Epithelial cell of proximal tubule (primary cell): ENCODE measurements around the gene SPRR2A. TPM values are rescaled to one million over a fixed set of nuclear protein-coding genes. Genes with fewer than 3 reads are reported as not detected.

Source experiments
- DNase-seq: peaks from one replicate; pipeline ENCODE4 v3.0.0-alpha.2; 2011; ENCODE audit warnings: low read depth
- H3K4me3 ChIP-seq: 2 replicates; pipeline ENCODE4 v1.5.1; 2011; ENCODE audit warnings: low read depth, mild to moderate bottlenecking, low read length
- CTCF ChIP-seq: conservative IDR thresholded peaks from 2 replicates; pipeline ENCODE4 v1.5.1; 2012; ENCODE audit warnings: low read depth, mild to moderate bottlenecking, low read length
- total RNA-seq: library from RNA; depleted of rRNA; stranded (reverse); fragments of >200 nt; gene quantifications from 2 replicates; pipeline ENCODE4 v1.2.3, GENCODE V29; 2015

SPRR2A gene
- total RNA-seq, 1 donor from 2014 or later = 0.92 TPM

- TF ChIP-seq CTCF = no peak
- H3K4me3 ChIP-seq = no peak within 1 kb of the TSS
- no peak for DNase-seq
Measured at GRCh38 chr1:153040950-153041631, 16.2 kb downstream of the SPRR2A start, which contains the start of gene SPRR2D. Gene SPRR2D, minus strand, starts transcription at chr1:153041120. Its CDS starts 774 bp downstream, at chr1:153040346.

GRCh38 chr1:153035211-153035610 lies 22.1 kb downstream of the SPRR2A start:
- no peak for DNase-seq
- TF ChIP-seq CTCF = no peak

GRCh38 chr1:153032677-153033308 lies 24.5 kb downstream of the SPRR2A start:
- peak; percentile 64 for TF ChIP-seq CTCF
- H3K4me3 ChIP-seq = no peak overlapping the region
- DNase-seq = peak; percentile 46

More at GRCh38 chr1:153035211-153035610, 22.1 kb downstream of the SPRR2A start:
- no peak overlapping the region for H3K4me3 ChIP-seq

GRCh38 chr1:153032073-153032472 lies 25.2 kb downstream of the SPRR2A start:
- no peak for TF ChIP-seq CTCF
- H3K4me3 ChIP-seq = no peak overlapping the region
- no peak for DNase-seq

GRCh38 chr1:153030895-153031294 lies 26.4 kb downstream of the SPRR2A start, which contains the start of gene SPRR1B:
Gene SPRR1B, plus strand, starts transcription at chr1:153031203. Its CDS starts 1,143 bp downstream, at chr1:153032346.
- no peak within 1 kb of the TSS for H3K4me3 ChIP-seq
- DNase-seq = no peak
- no peak for TF ChIP-seq CTCF

- DNase-seq = no peak
- no peak for TF ChIP-seq CTCF
- no peak overlapping the region for H3K4me3 ChIP-seq
Measured at GRCh38 chr1:153028766-153029165, 28.5 kb downstream of the SPRR2A start.
